HG02885 (cell line): ENCODE data around the gene ALKBH4.

Experiments used
- ATAC-seq: cut with Tn5 transposase; IDR thresholded peaks from one replicate; pipeline ENCODE4 v1.9.1; 2021; ENCODE audit warnings: mild to moderate bottlenecking; ENCODE audit not compliant: unreplicated experiment, poor library complexity

The ALKBH4 gene

GRCh38 chr7:102431617-102432298 is 32.9 kb downstream of the ALKBH4 start:
- no peak for ATAC-seq

DNA sequence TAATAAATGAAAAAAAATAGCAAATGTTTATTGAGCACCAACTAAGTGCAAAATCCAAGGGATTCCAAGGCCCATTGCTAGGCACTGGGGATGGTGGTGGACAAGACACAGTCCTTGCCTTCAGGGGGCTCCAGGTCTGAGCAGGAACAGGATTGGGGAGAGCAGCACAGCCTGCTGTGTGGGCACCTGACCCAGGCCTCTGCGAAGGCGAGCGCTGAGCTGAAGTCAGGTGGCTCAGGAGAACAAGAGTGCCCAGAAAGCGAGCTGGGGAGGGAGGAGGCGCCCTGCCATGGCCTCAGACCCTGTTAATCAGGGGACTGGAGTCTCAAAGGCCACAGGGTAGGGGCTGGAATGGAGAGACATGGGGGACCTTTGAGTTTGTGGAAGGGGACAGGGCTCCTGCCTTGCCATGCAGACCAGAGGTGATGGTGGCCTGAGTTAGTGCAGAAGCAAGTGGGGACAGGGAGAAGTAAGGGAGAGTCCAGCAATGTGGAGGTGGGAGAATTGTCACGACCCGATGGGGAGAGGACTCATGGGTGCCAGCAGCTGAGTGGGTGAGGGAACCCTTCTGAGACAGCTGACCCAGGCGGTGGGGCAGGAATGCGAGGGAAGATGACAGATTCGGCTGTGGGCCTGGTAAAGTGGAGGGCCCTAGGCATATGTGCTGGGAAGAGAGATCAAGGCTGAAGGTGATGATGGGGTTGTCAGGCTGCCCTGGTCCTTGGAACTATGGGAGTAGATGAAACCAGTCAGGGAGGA is 35.3 kb downstream of the ALKBH4 start:
- no peak for ATAC-seq

GRCh38 chr7:102427019-102427405 is 37.7 kb downstream of the ALKBH4 start:
- ATAC-seq: no peak

GRCh38 chr7:102426268-102427018 is 38.2 kb downstream of the ALKBH4 start:
- peak; percentile 58 for ATAC-seq

- ATAC-seq: peak; percentile 74
Measured at GRCh38 chr7:102425639-102426267, 38.9 kb downstream of the ALKBH4 start.

DNA sequence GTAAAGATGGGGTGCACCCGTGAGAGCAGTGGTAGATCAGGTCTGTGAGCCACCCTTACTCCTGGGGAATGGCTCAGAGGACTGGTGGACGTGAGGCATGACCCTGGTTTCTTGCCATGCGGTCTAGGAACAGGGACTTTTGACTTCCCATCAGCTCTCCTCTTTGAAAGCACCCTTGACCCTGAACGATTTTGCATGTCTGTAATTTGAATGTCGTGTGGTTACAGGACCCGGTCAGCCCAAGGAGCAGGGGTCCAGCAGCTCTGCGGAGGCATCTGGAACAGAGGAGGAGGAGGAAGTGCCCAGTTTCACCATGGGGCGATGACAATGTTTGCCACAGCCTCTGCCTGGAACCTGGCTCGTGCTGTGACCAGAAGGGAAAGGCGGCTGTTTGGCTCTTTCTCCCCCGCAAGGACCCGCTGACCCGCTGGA is 39.9 kb downstream of the ALKBH4 start:
- ATAC-seq: peak; percentile 22

- ATAC-seq: no peak
Measured at GRCh38 chr7:102424129-102424551, 40.5 kb downstream of the ALKBH4 start.

GRCh38 chr7:102421706-102422240 is 42.9 kb downstream of the ALKBH4 start:
- ATAC-seq: no peak

- ATAC-seq: no peak
Measured at GRCh38 chr7:102418592-102418991, 46.1 kb downstream of the ALKBH4 start.

- no peak for ATAC-seq
Measured at GRCh38 chr7:102417105-102417504, 47.6 kb downstream of the ALKBH4 start.

DNA sequence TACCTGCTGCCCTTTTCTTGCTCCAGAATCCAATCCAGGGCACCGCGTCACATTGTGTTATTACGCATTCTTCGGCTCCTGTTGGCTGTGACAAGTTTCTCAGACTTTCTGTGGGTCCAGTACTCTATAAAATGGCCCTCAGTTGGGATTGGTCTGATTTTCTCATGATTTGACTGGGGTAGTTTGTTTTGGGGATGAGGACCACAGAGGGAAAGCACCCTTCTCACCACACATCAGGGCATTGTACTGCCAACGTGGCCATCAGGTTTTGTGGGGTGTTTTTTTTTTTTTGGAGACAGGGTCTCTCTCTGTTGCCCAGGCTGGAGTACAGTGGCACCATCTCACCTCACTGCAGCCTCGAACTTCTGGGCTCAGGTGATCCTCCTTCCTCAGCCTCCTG is 48.3 kb downstream of the ALKBH4 start:
- ATAC-seq: no peak

DNA sequence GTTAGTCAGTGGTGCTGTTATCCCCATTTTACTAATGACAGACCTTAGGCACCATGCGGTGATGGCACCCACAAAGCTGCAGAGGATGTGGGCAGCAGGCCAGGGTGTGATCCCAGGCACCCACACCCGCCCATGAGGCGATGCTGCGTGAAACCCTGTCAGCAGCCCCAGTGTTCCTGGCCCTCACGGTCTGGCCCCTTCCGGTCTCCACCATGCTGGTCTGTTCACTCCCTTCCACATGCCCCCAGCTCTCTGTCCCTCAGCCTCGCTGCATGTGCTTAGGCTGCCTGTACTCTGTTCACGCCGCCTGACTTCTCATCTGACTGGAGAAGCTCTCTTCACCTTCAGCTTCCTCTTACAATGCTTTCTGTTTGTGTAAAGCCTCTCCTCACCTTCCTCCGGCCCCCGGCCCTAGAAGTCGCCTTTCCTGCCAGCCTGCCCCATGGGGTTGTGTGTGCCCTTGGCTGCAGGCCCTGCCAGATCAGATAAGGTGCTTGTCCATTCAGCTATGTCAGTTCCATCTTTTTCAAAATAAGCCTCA is 48.9 kb downstream of the ALKBH4 start:
- ATAC-seq: peak; percentile 53

DNA sequence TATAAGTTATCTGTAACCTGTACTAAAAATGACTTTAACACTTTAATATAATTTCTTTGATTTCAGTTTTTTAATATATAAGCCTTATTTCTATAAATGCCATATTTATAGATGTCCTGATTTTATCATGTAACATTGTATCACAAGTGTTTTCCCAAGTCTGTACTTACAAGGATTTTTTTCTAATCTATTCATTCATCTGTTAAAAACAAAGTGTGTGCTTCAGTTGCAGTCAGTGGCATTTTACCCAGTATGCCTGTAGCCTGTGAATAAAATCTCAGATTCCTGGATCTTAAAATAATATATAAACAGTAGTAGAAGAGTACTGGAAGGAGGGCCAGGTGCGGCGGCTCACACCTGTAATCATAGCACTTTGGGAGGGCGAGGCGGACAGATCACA is 51.1 kb downstream of the ALKBH4 start:
- ATAC-seq: no peak

- no peak for ATAC-seq
Measured at GRCh38 chr7:102413091-102413490, 51.6 kb downstream of the ALKBH4 start.

DNA sequence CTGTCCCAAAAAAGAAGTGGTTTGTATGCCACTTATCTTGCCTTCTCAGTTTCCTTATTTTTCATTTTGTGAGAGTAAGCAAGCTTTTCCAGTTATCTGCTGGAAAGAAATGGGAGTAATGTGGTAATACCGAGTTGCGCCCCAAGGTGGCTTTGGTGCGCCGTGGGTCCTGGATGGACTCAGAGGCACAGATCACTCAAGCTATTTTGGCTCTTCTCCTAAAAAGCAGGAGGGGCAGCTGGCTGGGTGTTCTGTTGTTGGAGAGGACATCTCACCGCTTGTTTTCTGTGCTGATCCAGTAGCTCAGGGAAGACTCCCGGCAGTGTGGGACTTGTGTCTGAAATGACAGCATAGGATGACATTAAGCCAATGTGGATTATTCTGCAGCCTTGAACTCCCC is 52.1 kb downstream of the ALKBH4 start:
- ATAC-seq: no peak

- ATAC-seq: no peak
Measured at GRCh38 chr7:102410918-102411317, 53.7 kb downstream of the ALKBH4 start.

- ATAC-seq: no peak
Measured at GRCh38 chr7:102410123-102410522, 54.5 kb downstream of the ALKBH4 start.

- no peak for ATAC-seq
Measured at GRCh38 chr7:102409340-102409739, 55.3 kb downstream of the ALKBH4 start.

GRCh38 chr7:102408530-102408929 is 56.1 kb downstream of the ALKBH4 start:
- ATAC-seq: peak; percentile 68

- ATAC-seq: no peak
Measured at GRCh38 chr7:102407910-102408309, 56.8 kb downstream of the ALKBH4 start.
